ENCODE results near the gene OR14K1.
"Not testable (repeated sequence)": the region's sequence is repeated elsewhere in the genome, so short reads cannot be mapped to it uniquely, and the experiment has no call there.

The OR14K1 gene, protein sequence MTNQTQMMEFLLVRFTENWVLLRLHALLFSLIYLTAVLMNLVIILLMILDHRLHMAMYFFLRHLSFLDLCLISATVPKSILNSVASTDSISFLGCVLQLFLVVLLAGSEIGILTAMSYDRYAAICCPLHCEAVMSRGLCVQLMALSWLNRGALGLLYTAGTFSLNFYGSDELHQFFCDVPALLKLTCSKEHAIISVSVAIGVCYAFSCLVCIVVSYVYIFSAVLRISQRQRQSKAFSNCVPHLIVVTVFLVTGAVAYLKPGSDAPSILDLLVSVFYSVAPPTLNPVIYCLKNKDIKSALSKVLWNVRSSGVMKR

DNA sequence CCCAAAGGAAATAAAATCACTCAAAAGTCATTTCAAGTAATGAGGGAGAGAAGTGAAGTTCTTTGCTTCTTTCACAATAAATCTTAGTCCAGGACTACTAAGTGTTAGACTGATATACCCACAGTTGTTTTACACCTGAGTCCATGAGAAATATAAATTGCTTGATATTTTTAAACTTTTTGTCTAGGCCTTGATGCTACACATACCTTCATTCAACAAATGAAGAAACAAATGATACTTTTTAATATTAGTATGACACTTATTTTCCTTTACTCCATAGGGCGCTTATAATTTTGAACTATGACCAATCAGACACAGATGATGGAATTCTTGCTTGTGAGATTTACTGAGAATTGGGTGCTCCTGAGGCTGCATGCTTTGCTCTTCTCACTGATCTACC is at the start of gene OR14K1:
Gene OR14K1, plus strand, starts transcription at position 301 of the 400 bp plus-strand sequence. Its CDS starts 0 bp downstream, at position 301.
- DNase-seq (ENCODE audit: low read depth in 2 of 3, low spot score in 1 of 3): no peak

DNA sequence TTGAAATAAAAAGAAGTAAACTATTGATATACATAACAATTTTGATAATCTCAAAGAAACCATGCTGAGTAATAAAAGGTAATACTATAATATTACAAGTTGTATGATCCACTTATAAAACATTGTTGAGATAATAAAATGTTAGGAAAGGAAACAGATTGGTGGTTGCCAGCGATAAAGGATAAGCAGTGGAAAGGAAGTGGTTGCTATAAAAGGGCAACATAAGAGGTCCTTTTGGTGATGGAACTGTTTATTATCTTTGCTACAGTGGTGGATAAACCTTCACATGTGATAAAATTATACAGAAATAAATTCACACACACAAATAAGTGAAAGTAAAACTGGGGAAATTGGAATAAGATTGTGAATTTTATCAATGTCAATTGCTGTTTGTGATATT is 37.1 kb upstream of the OR14K1 start:
- DNase-seq (ENCODE audit: low read depth in 2 of 3, low spot score in 1 of 3): no peak

DNA sequence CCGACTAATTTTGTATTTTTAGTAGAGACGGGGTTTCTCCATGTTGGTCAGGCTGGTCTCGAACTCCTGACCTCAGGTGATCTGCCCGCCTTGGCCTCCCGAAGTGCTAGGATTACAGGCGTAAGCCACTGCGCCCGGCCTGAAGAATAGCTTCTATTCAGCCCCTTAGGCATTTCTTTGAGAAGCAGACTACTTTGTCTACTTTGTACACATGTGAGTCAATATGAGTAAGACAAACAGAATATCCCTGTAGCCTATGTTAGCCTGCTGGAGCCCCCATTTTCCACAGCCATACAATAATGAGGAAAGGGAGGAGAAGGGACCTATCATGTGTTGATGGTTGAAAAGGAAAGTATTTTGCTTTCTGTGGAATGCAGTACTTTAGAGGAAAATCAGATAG is 27.7 kb upstream of the OR14K1 start:
- DNase-seq (ENCODE audit: low read depth in 2 of 3, low spot score in 1 of 3): not testable (repeated sequence)

DNA sequence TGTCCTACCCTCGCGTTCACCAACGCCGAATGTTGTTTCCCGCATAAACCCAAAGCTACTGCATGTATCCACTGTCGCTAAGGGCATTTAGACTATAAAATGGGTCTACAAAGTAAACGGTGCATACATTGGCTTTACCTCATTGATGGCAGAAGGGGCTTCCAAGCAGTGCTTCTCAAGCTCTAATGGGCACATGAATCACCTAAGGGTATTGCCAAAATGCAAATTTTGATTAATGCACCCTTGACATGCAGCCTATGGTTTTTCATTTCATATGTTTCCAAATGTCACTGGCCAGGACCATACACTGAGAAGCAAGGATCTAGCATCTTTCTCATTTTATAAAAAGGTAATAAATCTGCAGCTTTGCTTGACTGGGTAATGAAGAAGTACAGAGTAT is 24.7 kb upstream of the OR14K1 start:
- DNase-seq (ENCODE audit: low read depth in 2 of 3, low spot score in 1 of 3): no peak

DNA sequence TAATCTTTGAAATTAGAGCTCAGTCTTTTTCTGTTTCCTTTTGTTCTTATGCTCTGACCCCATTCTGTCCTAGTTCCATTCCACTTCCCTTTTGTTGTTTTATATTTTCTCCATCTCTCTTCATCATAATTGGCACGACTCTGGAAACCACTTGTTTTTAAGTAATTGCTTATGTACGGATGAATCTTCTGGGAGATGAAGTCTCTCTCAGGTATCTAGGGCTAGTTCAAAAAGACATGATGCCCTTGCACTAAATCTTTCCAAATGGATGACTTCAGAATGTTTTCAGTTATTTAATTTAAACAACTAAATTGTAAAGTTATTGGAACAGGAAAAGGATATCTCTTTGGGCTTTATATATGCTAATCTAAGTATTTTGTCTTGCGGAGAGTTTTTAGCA is 21.9 kb upstream of the OR14K1 start, which contains the start of gene OR6F1:
Gene OR6F1, minus strand, starts transcription at position 101 of the 400 bp plus-strand sequence. CDS start 3,891 bp downstream, outside the sequence.
- DNase-seq (ENCODE audit: low read depth in 2 of 3, low spot score in 1 of 3): no peak

DNA sequence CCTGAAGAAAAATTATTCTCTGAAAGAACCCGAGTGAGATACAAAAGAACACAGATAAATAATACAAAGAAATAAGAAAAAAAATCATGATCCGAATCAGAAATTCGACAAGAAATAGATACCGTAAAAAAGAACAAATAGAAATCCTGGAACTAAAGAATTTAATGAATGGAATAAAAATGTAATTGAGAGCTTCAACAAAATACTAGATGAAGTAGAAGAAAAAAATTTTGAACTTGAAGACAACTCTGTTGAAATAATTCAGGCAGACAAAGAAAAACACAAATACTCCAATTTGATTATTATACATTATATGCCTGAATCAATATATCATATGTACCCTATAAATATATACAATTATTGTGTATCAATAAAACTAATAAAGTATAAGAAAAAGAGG is 17.2 kb upstream of the OR14K1 start:
- DNase-seq (ENCODE audit: low read depth in 2 of 3, low spot score in 1 of 3): no peak

DNA sequence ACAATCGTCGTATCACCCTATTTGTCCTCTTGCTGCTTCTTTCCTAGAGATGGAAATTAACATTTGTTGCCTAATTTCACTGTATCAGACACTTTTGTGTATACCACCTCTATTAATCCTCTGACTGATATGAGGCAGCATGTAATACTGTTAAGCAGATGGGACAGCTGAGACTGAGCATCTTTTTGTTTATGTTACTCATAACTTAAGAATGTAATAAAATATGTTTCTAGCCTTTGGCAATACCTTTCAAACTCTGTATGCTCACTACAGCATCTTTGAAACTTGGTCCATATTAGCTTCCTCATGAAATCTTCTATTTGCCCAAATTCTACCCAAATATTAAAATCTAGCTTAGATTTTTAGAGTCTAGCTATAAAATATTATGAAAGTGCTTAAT is 2.3 kb downstream of the OR14K1 start:
- no peak for DNase-seq (ENCODE audit: low read depth in 2 of 3, low spot score in 1 of 3)

DNA sequence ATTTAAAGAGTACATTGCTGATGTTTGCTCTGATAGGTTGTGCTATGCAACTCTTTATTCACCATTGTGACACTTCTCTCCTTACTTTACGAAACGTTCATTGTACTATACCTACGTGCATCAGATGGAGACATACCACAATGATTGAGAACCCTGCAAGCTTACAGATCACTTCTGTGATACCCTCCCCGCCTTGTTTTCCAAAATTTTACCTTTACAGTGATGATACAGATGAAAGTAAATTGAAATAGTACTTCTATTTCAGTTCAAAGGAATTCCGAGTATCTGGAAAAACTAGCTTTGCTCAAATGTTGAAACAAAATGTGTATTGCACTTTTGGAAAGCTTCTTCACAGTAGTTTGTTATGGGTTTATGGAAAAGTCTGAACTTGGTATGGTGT is 3.3 kb downstream of the OR14K1 start:
- DNase-seq (ENCODE audit: low read depth in 2 of 3, low spot score in 1 of 3): no peak

DNA sequence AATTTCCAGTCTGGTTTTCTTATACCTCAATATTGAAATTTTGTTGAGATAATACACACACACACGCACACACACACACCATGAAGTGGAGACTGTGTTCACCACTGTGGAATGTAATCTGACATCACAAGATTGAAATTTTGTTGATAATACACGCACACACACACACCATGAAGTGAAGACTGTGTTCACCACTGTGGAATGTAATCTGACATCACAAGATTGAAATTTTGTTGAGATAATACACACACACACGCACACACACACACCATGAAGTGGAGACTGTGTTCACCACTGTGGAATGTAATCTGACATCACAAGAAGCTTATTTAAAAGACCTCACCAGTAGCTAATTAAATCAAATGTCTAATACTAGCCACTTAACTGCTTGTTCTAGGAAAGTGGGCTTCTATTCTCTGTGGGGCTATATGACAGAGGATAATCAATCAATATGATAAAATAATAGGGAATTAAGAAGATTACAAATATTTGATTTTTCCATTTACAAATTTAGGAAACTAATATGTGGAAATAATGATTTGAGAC is 3.9 kb downstream of the OR14K1 start:
- DNase-seq (ENCODE audit: low read depth in 2 of 3, low spot score in 1 of 3): not testable (repeated sequence)

DNA sequence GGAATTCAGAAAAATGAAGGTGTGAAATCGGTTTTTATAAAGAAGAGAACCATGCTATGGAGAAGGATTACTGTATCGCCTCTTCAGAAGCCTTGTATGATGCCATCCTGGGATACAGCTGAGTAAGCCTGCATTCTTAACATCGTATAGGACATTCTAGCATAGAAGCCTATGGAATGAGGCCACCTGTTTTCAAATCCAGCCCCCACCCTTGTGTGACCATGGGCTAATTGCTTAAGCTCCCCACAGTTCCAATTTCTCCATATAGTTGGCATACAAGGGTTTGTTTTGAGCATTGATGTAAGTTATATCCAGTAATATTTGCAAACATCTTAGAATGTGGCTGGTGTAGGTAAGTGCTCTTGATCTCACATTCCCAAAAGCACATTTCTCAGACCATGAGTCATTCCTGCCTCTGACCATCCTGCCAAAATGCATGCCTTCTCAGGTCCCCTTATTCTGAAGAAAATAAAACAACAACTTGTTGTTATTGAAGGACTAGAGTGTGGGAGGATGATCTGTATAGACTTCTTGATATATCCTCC is 8.0 kb downstream of the OR14K1 start:
- DNase-seq (ENCODE audit: low read depth in 2 of 3, low spot score in 1 of 3): no peak

DNA sequence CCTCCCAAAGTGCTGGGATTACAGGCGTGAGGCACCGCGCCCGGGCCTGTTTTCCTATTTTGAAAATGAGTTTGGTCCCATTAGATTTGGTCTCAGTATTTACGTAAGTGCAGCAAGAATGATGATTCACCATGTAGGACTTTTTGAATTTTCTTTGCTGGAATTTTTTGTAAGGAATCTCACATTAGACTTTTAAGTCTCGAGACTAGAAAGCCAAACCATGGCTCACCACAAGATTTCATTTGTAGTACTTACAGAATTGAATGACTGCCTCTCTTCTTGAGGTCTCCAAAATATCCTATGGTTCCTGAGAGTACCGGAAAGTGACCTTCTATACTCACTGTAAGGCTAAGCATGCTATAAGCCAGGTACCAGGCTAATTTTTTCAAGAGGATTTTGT is 9.2 kb downstream of the OR14K1 start:
- no peak for DNase-seq (ENCODE audit: low read depth in 2 of 3, low spot score in 1 of 3)

DNA sequence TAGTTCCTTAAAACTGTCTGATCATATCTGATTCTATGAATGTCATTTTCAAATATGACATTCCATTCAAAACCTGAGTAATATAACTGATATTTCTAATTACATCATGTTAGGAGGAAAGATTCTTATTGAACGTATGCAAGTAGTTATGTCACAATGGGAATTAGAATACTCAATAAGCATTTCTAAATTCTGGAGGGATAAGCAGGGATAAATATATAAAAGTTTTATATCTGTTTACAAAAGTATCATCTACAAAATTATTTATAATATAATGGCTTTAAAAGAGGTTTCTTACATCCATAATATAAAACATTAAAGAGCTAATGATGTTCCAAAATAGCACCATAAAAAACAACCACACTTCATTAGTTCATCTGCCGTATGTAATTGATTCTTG is 9.6 kb downstream of the OR14K1 start, which contains the start of gene OR14A2:
Gene OR14A2, minus strand, starts transcription at position 101 of the 400 bp plus-strand sequence.
- no peak for DNase-seq (ENCODE audit: low read depth in 2 of 3, low spot score in 1 of 3)

DNA sequence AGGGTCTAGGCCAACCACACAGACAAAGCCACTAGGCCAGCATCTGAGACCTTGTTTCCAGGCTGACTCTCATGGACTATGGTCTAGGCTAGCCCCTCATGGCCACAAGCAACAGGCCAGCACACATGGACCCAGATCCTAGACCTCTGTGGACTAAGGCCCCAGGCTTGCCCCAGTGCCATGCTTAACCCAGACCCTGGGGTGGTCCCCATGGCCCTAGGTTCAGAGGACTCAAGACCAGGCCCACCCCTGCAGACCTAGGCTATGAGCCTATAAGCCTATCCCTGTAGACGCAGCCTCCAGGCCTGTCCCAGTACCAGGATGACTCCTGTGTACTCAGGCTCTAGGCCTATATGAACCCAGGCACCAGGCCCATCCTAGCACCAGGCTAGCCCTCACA is 11.5 kb downstream of the OR14K1 start:
- no peak for DNase-seq (ENCODE audit: low read depth in 2 of 3, low spot score in 1 of 3)

DNA sequence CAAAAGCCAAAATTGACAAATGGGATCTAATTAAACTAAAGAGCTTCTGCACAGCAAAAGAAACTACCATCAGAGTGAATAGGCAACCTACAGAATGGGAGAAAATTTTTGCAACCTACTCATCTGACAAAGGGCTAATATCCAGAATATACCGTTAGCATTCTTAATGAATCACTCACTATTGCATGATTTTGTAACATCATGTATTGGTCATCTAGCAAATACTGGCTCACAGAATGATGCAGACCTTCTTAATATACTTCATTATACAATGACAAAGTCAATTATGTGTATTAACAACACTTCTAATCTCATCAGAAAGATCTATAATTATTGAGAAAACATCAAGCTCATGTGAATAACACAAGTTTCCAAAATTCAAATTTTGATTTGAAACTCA is 15.9 kb downstream of the OR14K1 start:
- DNase-seq (ENCODE audit: low read depth in 2 of 3, low spot score in 1 of 3): not testable (repeated sequence)

DNA sequence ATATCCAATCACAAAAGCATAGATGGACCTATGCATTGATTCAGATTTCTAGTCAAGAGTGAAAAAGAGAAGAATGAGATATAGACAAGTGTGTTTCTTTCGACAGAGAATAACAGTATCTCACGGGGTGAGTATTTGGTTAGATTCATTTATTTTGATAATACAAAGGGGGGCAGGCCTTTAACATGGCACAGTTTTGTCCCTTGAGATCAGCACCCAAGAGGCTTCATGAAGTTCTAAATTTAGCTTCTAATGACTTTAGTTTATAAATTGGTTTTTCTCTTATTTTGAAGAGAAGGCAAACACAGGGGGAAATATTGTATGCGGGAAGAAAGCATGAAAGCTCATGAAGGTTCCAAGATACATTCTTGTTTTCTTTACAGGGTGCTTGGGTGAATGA is 22.0 kb downstream of the OR14K1 start, which contains the start of gene OR1C1:
Gene OR1C1, minus strand, starts transcription at position 101 of the 400 bp plus-strand sequence. CDS start 2,150 bp downstream, outside the sequence.
- DNase-seq (ENCODE audit: low read depth in 2 of 3, low spot score in 1 of 3): no peak

DNA sequence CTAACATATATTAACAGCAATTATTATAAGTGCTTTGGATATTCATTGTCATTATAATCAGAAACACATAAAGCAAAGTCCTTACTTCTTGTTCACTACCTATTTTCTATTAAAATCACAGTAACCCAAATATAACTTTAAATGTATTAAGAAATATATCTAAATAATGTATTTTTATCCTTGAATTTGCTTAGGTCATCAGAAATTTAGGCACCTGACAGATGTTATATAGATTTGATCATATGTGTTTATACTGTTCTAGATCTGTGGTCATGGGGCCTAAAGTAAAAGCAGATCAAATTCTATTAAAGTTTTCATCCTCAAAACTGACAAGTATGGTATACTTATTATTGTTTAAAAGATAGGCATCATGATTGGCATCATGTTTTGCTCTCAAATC is 31.2 kb downstream of the OR14K1 start:
- DNase-seq (ENCODE audit: low read depth in 2 of 3, low spot score in 1 of 3): no peak

All from stimulated activated CD4-positive, alpha-beta T cell treated with anti-CD3 and anti-CD28 coated beads, Interleukin-12 subunit alpha, Interleukin-12 subunit beta, amount 100 ng/mL, for 48 hours (primary cell).